ENCODE data around the gene CTNNA1.

Gene CTNNA1

DNA sequence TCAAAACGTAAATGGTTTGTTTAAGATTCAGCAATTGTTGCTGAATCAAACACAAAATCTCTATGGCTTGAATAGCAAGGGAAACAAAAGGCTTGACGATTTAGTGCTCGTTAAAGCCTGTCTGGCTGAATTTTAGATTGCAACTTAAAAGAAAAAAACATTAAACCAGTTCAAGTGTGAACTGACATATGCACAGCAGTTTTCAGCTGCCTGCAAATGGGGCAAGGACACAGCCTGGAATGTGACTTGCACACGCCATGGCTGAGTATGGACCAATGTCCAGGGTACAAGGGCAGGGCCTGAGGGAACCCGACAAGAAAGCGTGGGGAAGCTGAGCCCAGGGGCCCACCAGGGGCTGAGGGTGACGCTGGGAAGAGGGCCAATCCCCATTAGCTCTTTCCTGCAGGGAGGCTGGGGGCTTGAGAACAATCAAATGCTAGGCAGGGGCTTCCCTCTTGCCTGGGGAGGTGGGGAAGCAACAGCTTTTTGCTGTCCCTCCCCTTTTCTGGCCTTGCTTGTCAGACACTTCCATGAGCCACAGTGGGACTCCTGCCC is 211.5 kb downstream of the CTNNA1 start:
- DNase-seq (ENCODE audit: low read depth) = no peak

DNA sequence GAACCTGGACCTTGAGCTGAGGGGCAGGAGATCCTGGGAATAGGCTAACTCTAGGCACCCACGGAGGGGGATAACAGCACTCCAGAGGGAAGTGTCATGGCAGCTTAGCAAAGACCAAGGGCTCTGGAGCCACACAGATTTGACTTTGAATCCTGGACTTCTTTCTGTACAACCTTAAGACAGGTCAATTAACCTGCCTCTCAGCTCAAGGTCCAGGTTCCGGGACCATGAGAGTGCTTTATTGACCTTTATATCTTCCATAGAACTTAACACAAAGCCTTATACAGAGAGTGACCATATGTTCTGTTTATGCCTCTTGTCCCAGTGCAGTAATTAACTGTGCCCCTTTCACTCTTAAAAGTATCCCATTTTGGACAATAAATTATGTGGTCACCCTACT is 212.4 kb downstream of the CTNNA1 start:
- no peak for DNase-seq (ENCODE audit: low read depth)

DNA sequence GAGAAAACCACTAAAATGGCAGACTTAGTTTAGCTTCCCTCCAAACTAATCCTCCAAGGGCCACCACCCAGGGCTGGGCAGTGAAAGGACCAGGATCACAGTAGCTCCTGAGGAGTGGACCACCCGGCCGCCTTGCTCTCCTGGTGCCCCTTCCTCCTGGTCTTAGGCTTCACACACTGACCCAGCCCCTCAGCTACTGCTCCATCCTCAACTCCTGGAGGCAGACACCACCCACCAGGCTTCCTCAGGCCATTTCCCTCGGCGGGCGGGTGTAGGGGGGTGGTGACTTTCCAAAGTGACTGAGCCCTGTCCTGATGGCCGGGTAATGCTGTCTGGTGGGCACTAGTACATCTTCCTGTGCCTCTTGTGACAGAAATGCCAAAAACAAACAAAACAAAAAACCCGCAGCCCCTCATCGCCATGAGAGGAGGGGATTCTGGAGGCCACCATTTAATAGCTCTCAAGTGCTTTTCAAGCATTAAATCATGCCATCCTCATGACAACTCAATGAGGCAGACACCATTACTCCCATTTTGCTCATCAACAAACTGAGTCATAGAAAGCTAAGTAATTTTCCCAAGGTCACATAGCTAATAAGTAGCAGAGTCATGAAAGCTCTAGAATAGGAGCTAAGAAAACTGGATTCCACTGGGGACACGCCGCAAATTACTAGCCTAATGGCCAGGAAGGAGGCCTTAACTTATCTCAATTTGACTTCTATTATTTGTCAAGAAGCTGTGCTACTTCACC is 213.2 kb downstream of the CTNNA1 start:
- DNase-seq (ENCODE audit: low read depth) = no peak

DNA sequence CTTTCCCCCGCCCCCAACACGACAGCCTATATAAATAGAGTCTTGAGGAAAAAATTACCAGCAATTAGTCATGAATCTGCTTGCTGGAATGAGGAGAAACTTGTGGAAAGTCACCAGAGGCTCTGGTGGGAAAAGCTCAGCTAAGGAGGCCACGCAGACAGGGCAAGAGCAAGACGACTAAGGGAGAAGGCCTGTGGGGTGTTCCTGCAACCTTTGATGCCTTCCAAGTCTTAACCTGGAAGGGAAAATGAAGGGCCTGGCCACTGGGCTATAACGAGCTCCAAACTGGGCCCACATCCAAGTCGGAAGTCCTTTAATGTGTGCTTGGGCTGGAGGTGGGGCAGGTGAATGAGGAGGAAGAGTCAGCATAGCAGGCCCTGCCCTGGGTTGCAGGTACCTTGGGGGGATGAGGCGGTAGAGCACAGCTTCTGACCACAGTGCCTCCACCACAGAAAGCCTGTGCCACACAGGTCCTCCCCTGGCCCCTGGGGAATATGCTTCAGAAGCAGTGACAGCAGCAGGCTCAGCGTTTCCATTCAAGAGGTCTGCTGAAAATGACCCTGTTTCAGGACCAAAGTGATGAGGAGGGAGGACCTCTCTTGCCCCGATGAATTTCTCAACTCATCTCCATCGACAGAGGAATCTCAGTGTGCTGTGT is 214.7 kb downstream of the CTNNA1 start:
- no peak for DNase-seq (ENCODE audit: low read depth)

DNA sequence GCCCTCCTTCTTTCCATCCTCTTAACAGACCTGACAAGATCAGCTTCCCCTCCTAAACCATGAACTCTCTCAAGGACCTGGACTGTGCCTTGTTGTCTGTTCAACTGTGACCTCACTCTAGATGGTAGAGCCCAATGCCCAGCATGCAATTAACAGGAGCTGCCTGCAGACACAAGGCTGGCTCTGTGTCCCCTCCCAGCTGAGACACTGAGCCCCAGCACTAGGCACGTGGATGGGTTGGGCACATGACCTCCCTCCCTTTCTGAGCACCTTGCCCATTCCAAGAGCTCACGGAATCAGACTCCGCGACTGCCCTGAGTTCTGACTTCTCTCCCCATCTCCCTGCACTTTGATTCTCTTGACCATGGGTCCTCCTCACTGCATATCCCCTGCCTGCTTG is 215.4 kb downstream of the CTNNA1 start:
- DNase-seq (ENCODE audit: low read depth) = no peak

DNA sequence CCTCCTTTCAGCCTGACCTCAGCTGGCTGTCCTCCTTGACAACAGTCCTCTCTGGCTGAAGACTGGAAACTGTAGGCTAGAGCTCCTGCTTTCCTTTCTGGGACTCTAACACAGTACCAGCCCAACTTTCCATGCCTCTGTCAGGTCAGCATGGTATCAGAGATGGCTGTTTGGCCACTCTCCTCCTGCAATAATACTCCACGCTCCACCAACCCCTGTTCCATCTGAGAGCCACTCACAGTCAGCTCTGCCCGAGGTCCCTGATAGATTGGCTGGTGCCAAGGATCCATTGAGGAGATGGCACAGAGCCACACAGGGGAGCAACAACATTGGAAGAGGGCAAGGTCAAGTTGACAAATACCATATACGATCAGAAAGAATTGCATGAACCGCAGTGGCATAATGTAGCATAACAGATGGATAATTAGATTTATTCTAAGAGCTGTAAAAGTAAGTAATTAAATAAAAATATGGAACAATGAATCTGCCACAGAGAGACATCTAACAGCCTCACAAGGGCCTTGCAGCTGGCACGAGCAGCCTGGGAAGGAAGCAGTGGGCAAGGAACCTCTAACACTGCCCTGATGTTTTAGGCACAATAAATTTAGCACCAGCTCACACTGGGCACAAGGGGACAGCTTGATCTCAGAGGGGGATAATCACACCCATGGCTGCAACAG is 216.2 kb downstream of the CTNNA1 start:
- no peak for DNase-seq (ENCODE audit: low read depth)

DNA sequence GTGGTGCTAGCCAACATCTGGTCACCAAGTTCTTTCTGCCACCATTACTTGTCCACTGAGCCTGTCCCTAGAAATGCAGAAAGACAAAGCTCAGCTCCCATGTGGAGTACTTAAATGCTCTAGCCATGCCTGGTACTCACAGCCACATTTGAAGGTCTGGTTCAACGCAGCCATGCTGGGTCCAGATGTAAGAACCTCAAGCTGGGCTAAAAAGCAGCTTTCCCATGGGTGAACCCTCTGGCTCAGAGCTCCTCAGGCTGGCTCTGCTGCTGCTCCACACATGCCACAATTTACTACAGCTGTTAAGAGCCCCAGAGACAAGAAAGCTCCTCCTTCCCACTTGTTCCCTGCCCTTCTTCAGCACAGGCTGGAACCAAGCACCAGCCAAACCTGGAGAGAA is 219.0 kb downstream of the CTNNA1 start:
- DNase-seq (ENCODE audit: low read depth) = peak; percentile 36

DNA sequence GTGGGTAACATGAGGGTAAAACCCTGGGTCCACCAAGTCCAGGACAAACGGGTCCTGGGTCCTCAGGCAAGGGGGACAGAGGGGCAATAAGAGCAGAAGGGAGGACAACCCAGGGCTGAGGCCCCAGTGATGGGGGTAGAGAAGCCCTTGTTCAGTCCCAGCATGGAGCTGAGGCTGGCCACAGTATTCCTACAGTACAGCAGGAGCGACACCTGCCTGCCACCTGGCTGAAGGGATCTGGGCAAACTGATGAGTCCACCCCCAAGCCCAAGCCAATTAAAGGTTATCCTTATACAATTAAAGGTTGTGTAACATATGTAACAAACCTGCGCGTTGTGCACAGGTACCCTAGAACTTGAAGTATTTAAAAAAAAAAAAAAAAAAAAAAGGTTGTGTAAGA is 219.6 kb downstream of the CTNNA1 start:
- no peak for DNase-seq (ENCODE audit: low read depth)

DNA sequence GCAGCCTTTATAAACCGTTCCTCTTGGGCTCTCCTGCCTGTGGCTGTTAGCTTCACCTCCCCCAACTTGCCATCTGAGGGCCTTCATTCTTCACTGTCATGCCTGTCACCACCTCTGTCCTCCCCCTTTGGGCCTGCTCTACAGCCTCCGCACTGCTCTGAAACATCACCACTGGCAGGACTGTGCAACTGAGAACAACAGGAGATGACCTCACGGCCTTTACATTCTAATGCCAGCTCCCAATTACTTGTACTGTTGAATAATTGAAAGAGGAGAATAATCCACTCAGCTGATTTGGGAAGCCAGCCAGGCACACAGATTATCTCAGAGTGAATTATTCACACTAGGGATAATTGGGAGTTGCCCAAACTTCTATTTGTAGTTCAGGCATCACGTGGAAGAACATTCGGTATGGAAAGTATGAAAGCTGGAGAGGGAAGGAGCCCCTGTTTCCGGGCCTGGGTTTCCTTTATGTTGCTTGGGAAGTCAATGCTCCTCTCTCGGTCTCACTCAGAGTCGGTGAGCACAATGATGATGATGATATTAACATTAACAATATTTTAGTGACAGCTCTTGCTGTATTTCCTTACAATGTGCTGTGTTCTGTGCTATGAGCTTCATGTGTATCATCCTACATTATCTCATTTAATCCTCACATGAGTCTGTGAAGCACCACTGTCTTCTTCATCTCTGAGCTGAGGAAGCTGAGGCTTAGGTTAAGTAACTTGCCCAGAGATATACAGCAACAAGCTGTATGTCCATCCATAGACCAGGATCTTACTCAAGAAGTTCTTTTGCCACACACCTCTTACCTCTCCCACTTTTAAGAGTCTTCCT is 221.2 kb downstream of the CTNNA1 start:
- DNase-seq (ENCODE audit: low read depth) = peak; percentile 50

DNA sequence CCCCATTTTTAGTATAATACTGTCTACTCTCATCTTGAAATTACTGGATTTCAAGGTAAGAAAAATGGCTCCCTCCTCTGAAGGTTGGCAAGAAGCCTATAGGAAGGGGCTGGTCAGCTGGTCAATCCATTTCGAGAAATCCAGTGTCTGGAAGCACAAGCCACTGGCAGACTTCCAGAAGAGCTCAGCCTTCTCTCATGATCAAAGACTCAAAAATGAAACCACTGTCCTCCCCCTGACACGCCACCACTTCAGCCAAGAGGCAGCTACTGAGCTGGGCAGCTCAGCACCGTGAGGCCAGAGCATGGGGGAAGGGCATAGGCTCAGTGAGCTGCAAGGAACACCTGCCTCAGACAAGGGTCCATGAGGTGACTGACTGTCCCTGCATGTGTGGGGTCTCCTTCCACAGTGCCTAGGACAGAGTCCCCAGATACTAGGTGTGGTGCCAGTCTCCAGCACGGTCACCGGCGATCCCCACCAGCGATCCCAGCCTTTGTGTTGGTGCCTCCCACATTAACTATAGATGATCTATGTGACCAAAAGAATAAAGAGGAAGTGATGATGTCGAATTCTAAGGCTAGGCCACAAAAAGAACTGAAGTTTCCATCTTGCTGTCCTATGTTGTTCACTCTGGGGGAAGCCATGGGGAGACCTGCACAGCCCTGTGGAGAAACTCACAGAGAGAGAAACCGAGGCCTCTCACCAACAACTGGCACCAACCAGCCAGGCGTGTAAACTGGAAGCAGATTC is 222.0 kb downstream of the CTNNA1 start:
- peak; percentile 51 for DNase-seq (ENCODE audit: low read depth)

DNA sequence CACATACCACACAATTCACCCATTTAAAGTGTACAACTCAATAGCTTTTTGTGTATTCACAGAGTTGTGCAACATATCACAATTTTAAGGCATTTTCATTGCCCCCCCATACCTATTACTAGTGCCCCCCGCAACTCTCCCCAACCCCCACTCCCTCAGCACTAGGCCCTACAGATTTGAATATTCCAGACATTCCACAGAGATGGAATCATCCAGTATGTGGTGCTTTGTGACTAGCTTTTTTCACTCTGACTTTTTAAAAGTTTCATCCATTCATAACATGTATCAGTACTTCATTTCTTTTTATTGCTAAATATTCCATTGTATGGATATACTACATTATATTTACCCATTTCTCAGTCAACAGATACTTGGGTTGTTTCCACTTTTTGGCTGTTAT is 224.9 kb downstream of the CTNNA1 start:
- no peak for DNase-seq (ENCODE audit: low read depth)

DNA sequence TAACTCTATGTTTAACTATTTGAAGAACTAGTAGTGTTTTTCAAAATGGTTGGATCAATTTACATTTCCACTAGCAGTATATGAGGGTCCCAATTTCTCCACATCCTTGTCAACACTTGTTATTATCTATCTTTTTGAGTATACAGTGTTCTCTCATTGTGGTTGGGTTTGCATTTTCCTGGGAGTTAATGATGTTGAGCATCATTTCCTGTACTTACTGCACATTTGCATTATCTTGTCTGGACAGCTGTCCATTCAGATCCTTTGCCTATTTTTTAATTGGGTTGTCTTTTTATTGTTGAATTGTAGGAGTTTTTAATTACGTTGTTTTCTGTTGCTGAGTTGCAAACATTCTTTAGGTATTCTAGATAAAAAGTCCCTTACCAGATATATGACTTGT is 225.4 kb downstream of the CTNNA1 start:
- no peak for DNase-seq (ENCODE audit: low read depth)

DNA sequence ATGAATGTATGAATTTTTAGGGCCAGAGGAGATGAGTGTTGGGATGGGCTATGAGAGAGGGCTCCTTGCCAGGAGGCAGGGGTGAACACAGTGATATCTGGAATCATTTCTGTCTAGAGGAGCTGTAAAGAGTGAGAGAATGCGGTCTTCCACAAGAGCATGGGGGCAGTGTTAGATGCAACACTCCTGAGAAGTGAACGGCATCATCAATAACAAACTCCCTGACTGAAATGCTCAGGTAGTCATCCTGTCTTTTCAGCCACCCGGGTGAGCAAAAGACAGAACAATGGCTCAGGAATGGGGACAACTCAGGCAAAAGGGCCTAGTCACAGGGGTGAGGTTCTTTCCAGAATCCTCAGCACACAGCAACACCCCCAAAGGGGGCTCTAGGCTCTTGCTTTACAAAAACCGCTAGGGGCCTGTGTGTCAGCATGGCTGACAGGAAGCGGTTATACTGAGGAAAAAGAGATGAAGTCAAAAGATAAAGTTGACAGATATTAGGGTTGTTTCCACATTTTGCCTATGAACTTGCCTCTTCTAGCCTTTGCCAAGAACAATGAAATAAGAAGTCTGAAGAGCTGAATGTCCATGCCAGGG is 226.6 kb downstream of the CTNNA1 start:
- DNase-seq (ENCODE audit: low read depth) = no peak

DNA sequence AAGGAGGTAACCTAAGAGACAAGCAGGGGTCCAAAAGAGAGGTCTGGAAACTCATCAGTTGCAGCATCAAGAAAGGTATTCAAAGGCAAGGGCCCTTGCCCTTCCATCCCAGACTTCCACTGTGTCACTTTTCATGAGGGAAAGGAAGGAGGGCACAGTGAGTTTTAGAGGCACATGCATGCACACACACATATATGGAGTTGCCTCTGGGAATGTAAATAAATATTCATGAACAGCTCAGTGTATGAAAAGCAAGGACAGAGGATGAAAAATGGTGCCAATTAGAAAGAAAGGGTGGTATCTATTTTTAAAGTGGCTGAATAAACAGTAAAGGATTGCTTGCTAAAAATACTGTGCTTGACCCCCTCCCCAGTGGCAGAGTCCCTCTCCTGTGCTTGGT is 227.2 kb downstream of the CTNNA1 start:
- no peak for DNase-seq (ENCODE audit: low read depth)

DNA sequence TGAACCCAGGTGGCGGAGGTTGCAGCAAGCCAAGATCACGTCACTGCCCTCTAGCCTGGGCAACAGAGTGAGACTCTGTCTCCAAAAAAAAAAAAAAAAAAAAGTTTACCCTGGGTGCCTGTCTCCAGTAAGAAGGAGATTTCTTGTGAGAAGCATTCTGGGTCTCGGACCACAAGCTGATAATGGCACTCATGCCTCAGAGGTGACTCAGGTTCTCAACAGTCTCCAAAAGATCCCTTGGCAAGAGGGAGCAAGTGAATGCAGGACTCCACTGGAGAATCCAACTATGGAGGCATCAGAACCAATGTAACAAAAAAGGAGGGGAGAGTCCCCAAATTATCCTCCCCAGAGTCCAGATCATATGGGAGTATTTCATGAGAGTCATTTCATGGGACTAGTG is 227.9 kb downstream of the CTNNA1 start:
- peak; percentile 54 for DNase-seq (ENCODE audit: low read depth)

DNA sequence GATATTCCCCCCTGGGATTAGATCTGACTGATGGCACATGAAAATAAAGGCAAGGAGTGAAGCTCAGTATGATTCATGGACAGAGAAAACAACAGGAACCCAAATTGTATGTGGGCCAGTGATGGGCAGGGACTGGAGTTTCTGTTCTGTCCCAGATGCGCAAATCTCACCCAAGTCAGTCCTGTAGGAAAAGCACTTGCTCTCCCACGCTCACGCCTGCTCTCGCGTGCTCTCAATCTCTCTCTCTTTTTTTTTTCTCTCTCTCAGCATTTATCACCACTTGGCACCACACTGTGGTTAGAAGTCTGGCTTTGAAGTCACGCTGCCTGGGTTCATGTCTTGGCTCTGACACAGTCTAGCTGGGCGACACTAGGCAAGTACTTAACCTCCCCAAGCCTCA is 228.4 kb downstream of the CTNNA1 start:
- no peak for DNase-seq (ENCODE audit: low read depth)

DNA sequence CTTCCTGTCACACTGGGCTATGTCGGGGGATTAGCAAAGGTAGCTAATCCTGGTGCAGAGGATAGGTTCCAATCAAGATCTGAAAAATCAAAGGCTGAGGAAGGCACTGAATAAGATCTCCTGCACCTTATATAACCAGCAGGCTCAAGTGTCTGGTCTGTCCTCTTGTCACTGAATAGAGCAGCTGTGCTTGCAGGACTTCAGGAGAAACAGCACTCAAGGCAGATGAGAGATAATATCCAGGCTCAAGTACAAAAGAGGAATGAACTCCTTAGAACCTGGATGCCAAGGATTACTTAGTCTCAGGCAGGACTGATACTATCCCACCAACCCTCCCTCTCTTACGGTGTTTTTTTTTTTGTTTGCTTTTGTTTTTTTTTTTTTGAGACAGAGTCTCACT is 230.8 kb downstream of the CTNNA1 start:
- no peak for DNase-seq (ENCODE audit: low read depth)
